Astrocyte (in vitro differentiated cells and primary cell): ENCODE measurements around the gene HOXA5. TPM values are rescaled to one million over a fixed set of nuclear protein-coding genes. Genes with fewer than 3 reads are reported as not detected.
A peak's percentile ranks its signal among the peaks of the same experiment; 100 is the strongest.

Source experiments
- DNase-seq: peaks from one replicate; pipeline ENCODE4 v3.0.0-alpha.2; 2010; ENCODE audit warnings: low read depth
- FAIRE-seq: peaks from 2 replicates; lab custom pipeline; 2011; peaks lifted over from hg19 to GRCh38; lab: Jason Lieb, UNC
- H2AFZ ChIP-seq: 2 replicates; pipeline ENCODE4 v1.6.0; 2012; ENCODE audit warnings: low read depth, low read length, inconsistent platforms
- H3K27ac ChIP-seq: 2 replicates; pipeline ENCODE4 v1.5.1; 2011; ENCODE audit warnings: low read depth, low read length, inconsistent platforms
- H3K27me3 ChIP-seq: 2 replicates; pipeline ENCODE4 v1.6.0; 2011; ENCODE audit warnings: low read length, inconsistent platforms; ENCODE audit not compliant: insufficient read depth
- H3K36me3 ChIP-seq: 2 replicates; pipeline ENCODE4 v1.5.1; 2011; ENCODE audit warnings: low read length, inconsistent platforms; ENCODE audit not compliant: insufficient read depth
- H3K4me1 ChIP-seq: 2 replicates; pipeline ENCODE4 v1.5.1; 2011; ENCODE audit warnings: low read length, inconsistent platforms; ENCODE audit not compliant: insufficient read depth
- H3K4me2 ChIP-seq: 2 replicates; pipeline ENCODE4 v1.6.0; 2012; ENCODE audit warnings: low read length, inconsistent platforms
- H3K4me3 ChIP-seq: 2 replicates; pipeline ENCODE4 v1.5.1; 2011; ENCODE audit warnings: low read depth, mild to moderate bottlenecking, low read length, inconsistent platforms; ENCODE audit not compliant: insufficient read depth
- H3K79me2 ChIP-seq: 2 replicates; pipeline ENCODE4 v1.6.0; 2012; ENCODE audit warnings: mild to moderate bottlenecking, low read length, inconsistent platforms; ENCODE audit not compliant: insufficient read depth
- H3K9ac ChIP-seq: 2 replicates; pipeline ENCODE4 v1.6.0; 2012; ENCODE audit warnings: mild to moderate bottlenecking, low read length, inconsistent platforms
- H3K9me3 ChIP-seq: 2 replicates; pipeline ENCODE4 v1.5.1; 2012; ENCODE audit warnings: low read depth, mild to moderate bottlenecking, low read length, inconsistent platforms; ENCODE audit not compliant: insufficient read depth
- H4K20me1 ChIP-seq: 2 replicates; pipeline ENCODE4 v1.6.0; 2012; ENCODE audit warnings: low read length, inconsistent platforms; ENCODE audit not compliant: insufficient read depth
- H3K27ac Mint-ChIP-seq: one replicate; pipeline ENCODE4 v1.8.0; 2021; ENCODE audit warnings: mild to moderate bottlenecking, mixed read lengths; ENCODE audit not compliant: unreplicated experiment
- H3K27me3 Mint-ChIP-seq: one replicate; pipeline ENCODE4 v1.8.0; 2021; ENCODE audit warnings: low read depth, mixed read lengths; ENCODE audit not compliant: unreplicated experiment
- H3K36me3 Mint-ChIP-seq: one replicate; pipeline ENCODE4 v1.8.0; 2021; ENCODE audit warnings: low read depth, mixed read lengths; ENCODE audit not compliant: unreplicated experiment
- H3K4me1 Mint-ChIP-seq: one replicate; pipeline ENCODE4 v1.8.0; 2021; ENCODE audit warnings: low read depth, mixed read lengths; ENCODE audit not compliant: unreplicated experiment
- H3K4me3 Mint-ChIP-seq: one replicate; pipeline ENCODE4 v1.8.0; 2021; ENCODE audit warnings: mild to moderate bottlenecking, moderate library complexity, mixed read lengths; ENCODE audit not compliant: unreplicated experiment
- H3K9me3 Mint-ChIP-seq: one replicate; pipeline ENCODE4 v1.8.0; 2021; ENCODE audit warnings: mild to moderate bottlenecking, mixed read lengths; ENCODE audit not compliant: unreplicated experiment
- EZH2 ChIP-seq: IDR thresholded peaks from 2 replicates; pipeline ENCODE4 v1.6.1; 2012; ENCODE audit warnings: mild to moderate bottlenecking, low read length, inconsistent platforms; ENCODE audit not compliant: insufficient read depth
- total RNA-seq: library from RNA; stranded (reverse); gene quantifications from 2 replicates; pipeline ENCODE4 v1.2.1, GENCODE V29; 2021
- TF ChIP-seq, protein P1 (sequence below): IDR thresholded peaks from 2 replicates; pipeline ENCODE4 v1.5.1; 2011; ENCODE audit warnings: low read depth, mild to moderate bottlenecking, inconsistent platforms, low read length, moderate library complexity; ENCODE audit not compliant: insufficient read depth

HOXA5 gene
- total RNA-seq, 1 donor from 2014 or later, result not detected

DNA sequence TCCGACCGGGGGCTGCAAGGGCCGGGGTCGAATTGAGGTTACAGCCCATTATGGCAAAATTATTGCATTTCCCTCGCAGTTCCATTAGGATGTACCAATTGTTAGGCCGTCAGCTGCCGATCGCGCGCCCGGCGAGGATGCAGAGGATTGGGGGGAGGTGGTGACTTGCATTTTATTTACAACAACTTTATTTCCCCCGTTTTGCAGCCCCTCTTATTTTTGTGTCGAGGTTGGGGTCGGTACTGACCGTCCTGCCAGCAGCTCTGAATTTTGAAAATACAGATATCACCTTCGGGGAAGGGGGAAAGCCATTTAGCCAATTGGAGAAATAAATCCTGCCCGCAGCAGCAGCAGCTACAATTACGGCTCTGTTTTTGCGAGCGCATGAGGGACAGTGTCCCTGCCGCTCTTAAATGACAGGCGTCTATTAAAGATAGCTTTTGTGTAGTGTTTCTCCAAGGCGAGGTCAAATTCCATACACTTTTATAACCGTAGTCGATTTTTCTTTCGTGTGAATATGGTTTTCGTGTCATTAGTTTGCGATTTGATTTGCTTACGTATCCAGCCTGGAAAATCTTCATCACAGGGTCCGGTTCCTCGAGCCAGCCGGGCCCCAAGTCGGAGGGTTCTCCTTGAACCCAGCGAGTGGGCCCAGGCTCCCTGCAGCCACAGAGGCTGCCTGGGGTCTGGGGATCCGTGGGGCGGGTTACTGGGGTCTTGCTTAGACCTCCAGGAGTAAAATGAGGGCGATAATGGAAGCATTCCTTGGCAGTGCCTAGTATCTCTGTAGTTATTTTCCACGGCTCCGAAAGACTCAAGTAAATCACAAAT is 684 bp upstream of the HOXA5 start:
- Histone ChIP-seq H3K9me3 (peaks cover 18% of the 10 kb centered on the region), H3K4me3 (no peak overlapping the region), H3K36me3 (no peaks in the 10 kb centered on the region), H3K9ac (no peak overlapping the region), H3K27ac (no peak overlapping the region), H3K27me3 (peaks cover 96% of the 10 kb centered on the region), H3K4me2 (peak overlapping the region; percentile 80), H3K4me1 (no peaks in the 10 kb centered on the region), H3K79me2 (no peaks in the 10 kb centered on the region), H2AFZ (no peak overlapping the region), H4K20me1 (peaks cover 2% of the 10 kb centered on the region)
- Mint-ChIP-seq H3K4me3 (no peak overlapping the region), H3K4me1 (no peaks in the 10 kb centered on the region), H3K36me3 (peaks cover 3% of the 10 kb centered on the region), H3K27me3 (peaks cover 84% of the 10 kb centered on the region), H3K9me3 (peaks cover 49% of the 10 kb centered on the region), H3K27ac (peak overlapping the region; percentile 34)
- no peak for DNase-seq
- TF ChIP-seq, protein P1, sequence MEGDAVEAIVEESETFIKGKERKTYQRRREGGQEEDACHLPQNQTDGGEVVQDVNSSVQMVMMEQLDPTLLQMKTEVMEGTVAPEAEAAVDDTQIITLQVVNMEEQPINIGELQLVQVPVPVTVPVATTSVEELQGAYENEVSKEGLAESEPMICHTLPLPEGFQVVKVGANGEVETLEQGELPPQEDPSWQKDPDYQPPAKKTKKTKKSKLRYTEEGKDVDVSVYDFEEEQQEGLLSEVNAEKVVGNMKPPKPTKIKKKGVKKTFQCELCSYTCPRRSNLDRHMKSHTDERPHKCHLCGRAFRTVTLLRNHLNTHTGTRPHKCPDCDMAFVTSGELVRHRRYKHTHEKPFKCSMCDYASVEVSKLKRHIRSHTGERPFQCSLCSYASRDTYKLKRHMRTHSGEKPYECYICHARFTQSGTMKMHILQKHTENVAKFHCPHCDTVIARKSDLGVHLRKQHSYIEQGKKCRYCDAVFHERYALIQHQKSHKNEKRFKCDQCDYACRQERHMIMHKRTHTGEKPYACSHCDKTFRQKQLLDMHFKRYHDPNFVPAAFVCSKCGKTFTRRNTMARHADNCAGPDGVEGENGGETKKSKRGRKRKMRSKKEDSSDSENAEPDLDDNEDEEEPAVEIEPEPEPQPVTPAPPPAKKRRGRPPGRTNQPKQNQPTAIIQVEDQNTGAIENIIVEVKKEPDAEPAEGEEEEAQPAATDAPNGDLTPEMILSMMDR, result no peak
- TF ChIP-seq EZH2, result no peak
- no peak for FAIRE-seq

DNA sequence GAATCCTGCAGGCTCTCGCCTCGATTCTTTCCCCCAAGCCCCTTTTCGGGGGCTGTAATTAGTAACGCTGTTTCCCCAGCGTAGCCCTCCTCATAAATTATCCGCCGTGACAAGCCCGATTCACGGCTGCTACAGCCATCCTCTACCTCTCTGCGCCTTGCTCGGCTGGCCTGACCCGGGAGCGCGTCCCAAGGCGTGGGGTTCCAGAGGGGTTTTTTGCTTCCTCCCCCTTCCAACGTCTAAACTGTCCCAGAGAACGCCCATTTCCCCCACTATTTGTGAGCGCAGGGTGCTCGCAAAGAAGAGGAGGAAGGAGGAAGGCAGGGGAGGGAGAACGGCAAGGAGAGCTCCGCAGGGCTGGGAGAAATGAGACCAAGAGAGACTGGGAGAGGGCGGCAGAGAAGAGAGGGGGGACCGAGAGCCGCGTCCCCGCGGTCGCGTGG is 880 bp downstream of the HOXA5 start:
- H3K4me1 Mint-ChIP-seq, result no peaks in the 10 kb centered on the region
- FAIRE-seq, result no peak

More for the DNA sequence above, 880 bp downstream of the HOXA5 start:
- H3K36me3 ChIP-seq, result no peaks in the 10 kb centered on the region
- Mint-ChIP-seq H3K27me3 (peaks cover 88% of the 10 kb centered on the region), H3K27ac (no peak overlapping the region), H3K9me3 (peaks cover 48% of the 10 kb centered on the region), H3K4me3 (no peak overlapping the region), H3K36me3 (peaks cover 3% of the 10 kb centered on the region)
- H4K20me1 ChIP-seq, result peaks cover 2% of the 10 kb centered on the region
- DNase-seq, result no peak
- no peaks in the 10 kb centered on the region for H3K79me2 ChIP-seq
- no peaks in the 10 kb centered on the region for H3K4me1 ChIP-seq
- peak overlapping the region; percentile 61 for H3K4me3 ChIP-seq
- TF ChIP-seq, protein P1, result no peak
- peak; percentile 63 for TF ChIP-seq EZH2
- H3K4me2 ChIP-seq, result peak overlapping the region; percentile 80
- H3K27ac ChIP-seq, result no peak overlapping the region
- H3K9ac ChIP-seq, result peak overlapping the region; percentile 63
- H2AFZ ChIP-seq, result peak overlapping the region; percentile 56
- peaks cover 99% of the 10 kb centered on the region for H3K27me3 ChIP-seq
- H3K9me3 ChIP-seq, result peaks cover 15% of the 10 kb centered on the region
